ENCODE results near the gene RAD1.
A peak's percentile ranks its signal among the peaks of the same experiment; 100 is the strongest.

DNA sequence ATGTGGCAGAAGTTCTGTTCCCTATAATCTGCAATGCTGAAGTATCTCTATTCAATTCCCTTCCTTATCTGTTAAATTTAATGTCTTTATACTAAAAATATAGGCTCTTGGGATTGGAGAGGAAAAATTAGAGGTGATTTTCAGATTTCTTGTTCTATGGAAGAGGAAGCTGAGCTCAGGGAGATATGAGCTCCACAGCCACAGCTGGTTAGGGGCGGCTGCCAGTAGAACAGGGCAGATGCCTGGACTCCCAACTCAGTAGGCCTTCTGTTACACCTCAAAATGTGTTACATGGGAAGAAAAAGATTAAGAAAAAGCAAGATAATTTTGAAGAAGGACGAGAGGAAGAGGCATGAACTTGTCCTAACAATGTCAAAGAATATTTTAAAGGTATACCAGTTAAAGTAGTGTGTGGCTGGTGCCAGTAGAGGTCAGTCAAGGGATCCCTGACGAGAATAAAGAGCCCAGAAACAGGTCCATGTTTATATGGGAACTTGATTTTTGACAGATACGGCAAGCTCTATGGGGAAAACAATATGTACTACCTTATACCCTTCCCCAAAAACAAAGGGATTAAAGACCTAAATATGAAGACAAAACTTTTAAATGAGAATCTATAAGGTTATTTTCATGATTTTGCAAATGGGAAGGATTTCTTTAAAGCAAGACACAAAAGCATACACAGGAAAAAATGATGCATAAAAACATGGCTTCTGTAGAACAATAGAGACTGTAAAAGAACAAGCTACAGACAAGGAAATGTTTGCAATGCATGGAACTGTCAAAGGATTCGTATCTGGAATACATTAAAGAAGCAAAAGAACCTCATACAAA is 42.8 kb upstream of the RAD1 start:
- peak; percentile 13 to 33 (median 27) for TF ChIP-seq CTCF (IDR thresholded peaks at IDR 0.05)
- no peak for TF ChIP-seq POLR2A (IDR thresholded peaks at IDR 0.05)
- TF ChIP-seq POLR2AphosphoS5 (IDR thresholded peaks at IDR 0.05) = no peak
